Heart right ventricle (tissue), 16 donors: ENCODE measurements around the gene TOMM5. TPM values are rescaled to one million over a fixed set of nuclear protein-coding genes. Genes with fewer than 3 reads are reported as not detected.

Source experiments
- ATAC-seq, 8 donors: fragments of 200-7000 bp; cut with Tn5 transposase; one replicate each; pipeline ENCODE4 v1.9.1; 2020; ENCODE audit warnings: mild to moderate bottlenecking in 8 of 8, moderate library complexity in 8 of 8, moderate number of reproducible peaks in 1 of 8
- DNase-seq, 2 donors: peaks; one replicate each; pipeline ENCODE4 v3.0.0-alpha.2; 2020
- H3K27ac ChIP-seq, 10 donors: fragments of 200-600 bp; sonication (generic) in 2 of 10; one replicate each; pipeline versions ENCODE4 v1.5.0 to v1.8.0; 2020 to 2022; ENCODE audit warnings: mild to moderate bottlenecking in 3 of 10
- H3K27me3 ChIP-seq, 7 donors: fragments of 200-600 bp; one replicate each; pipeline ENCODE4 v1.8.0; 2021 to 2022; ENCODE audit warnings: mild to moderate bottlenecking in 2 of 7
- H3K36me3 ChIP-seq, 9 donors: fragments of 200-600 bp; sonication (generic) in 1 of 9; one replicate each; pipeline versions ENCODE4 v1.5.0 to v1.8.0; 2020 to 2022; ENCODE audit warnings: mild to moderate bottlenecking in 2 of 9
- H3K4me1 ChIP-seq, 9 donors: fragments of 200-600 bp; sonication (generic) in 1 of 9; one replicate each; pipeline versions ENCODE4 v1.5.0 to v1.8.0; 2020 to 2022; ENCODE audit warnings: mild to moderate bottlenecking in 4 of 9
- H3K4me3 ChIP-seq, 10 donors: fragments of 200-600 bp; sonication (generic) in 2 of 10; one replicate each; pipeline versions ENCODE4 v1.5.0 to v1.8.0; 2020 to 2022; ENCODE audit warnings: mild to moderate bottlenecking in 7 of 10, moderate library complexity in 2 of 10
- H3K9me3 ChIP-seq, 11 donors: fragments of 200-600 bp in 10 of 11; sonication (generic) in 2 of 11; one replicate each; pipeline versions ENCODE4 v1.5.0 to v1.8.0; 2013 to 2022; ENCODE audit warnings: mild to moderate bottlenecking in 2 of 11, control low read depth in 1 of 11, moderate library complexity in 1 of 11
- CTCF ChIP-seq, 9 donors: fragments of 200-600 bp; sonication (generic) in 2 of 9; IDR thresholded peaks; one replicate each; pipeline versions ENCODE4 v1.5.0 to v1.8.0; 2021 to 2022; ENCODE audit warnings: antibody characterized with exemption in 9 of 9, mild to moderate bottlenecking in 5 of 9, moderate library complexity in 1 of 9
- WGBS, 2 donors: extraction: QIAGEN DNeasy Blood & Tissue Kit; methylation state at CpG; one replicate each; pipeline ENCODE4 v1.1.7; 2013; ENCODE audit warnings: inconsistent platforms in 1 of 2; 5-methylcytosine and 5-hydroxymethylcytosine counted together
- intact Hi-C, 10 donors: fragments of 100-400 bp; cut with DNase I; formaldehyde crosslinking; loops; one replicate each; pipeline versions ENCODE4 v1.11.1 to v1.14.2; 2022
- polyA plus RNA-seq, 2 donors: library from polyadenylated mRNA; stranded (reverse); fragments of 200-250 nt; gene quantifications; one replicate each; pipeline ENCODE4 v1.2.3, GENCODE V29; 2013
- total RNA-seq, 10 donors: library from RNA; stranded (reverse); fragmentation: NEBNext Ultra II Directional in 3 of 10; extraction: Animal tissue kit (Norgen Biotek cat#: 25700) in 3 of 10; gene quantifications; one replicate each; pipeline versions ENCODE4 v1.2.1 to v1.2.4, GENCODE V29; 2021 to 2023
- donor health status: Arrhythmogenic right ventricular cardiomyopathy.
- donor health status: ischemic (EF 13 %, LVEDD 7.1; RV severe dilation, severe dysfunction).
- donor health status: healthy with polysubstance abuse.
- donor health status: DM: no; HTN: yes; CAD: no.
- donor health status: DM: no; HTN: no; CAD: no.
- donor health status: ischemic (EF 25% LVEDD 6.9; RV normal size, moderate dysfunction).
- donor health status: ischemic (EF 25% LVEDD 5.7; RV mildly dilated, moderate dysfunction).
- donor health status: healthy.
- donor health status: DM: yes; HTN: yes; CAD: no.
- donor health status: Ischemic cardiomyopathy.
- donor health status: ischemic (EF 35%, LVEDD 5.7; RV mildly dilated, moderate dysfunction).
- donor health status: nonischemic (EF 11% LVEDD 7.7; RV severe dilation, severe dysfunction).
- donor health status: DM: yes; HTN: yes; CAD: no.
- donor health status: PGD.
- donor health status: ischemic (EF 29% LVEDD 5.4; RV normal size, mild dysfunction).
- donor health status: nonischemic (EF 23%, LVEDD 6.1; RV moderate dilation, normal function).

Gene TOMM5
- total and polyA plus RNA-seq, 12 donors, result 45.7 to 145 (median 52.8) TPM

GRCh38 chr9:37563806-37564513, 28.4 kb downstream of the TOMM5 start:
- WGBS, 2 donors, result 64 to 76% methylated on average over 3 of the region's 3 CpGs
- Histone ChIP-seq H3K4me1 (no peaks in the 10 kb centered on the region), H3K27me3 (no peaks in the 10 kb centered on the region), H3K27ac (no peak overlapping the region), H3K4me3 (no peak overlapping the region), H3K36me3 (no peaks in the 10 kb centered on the region), H3K9me3 (peaks cover 0 to 6% (median 0%) of the 10 kb centered on the region in 11 donors)
- DNase-seq (no peak), ATAC-seq (no peak)
- intact Hi-C loops, result loop anchor here in 1 of 10 donors (2.0 kb wide), 1 partner anchor 75 kb away; no protein-coding TSS in a partner anchor
- TF ChIP-seq CTCF (IDR thresholded peaks at IDR 0.05), result no peak

- no peaks in the 10 kb centered on the region for H3K27me3 ChIP-seq
- no peak overlapping the region for H3K4me3 ChIP-seq
- no peak for TF ChIP-seq CTCF (IDR thresholded peaks at IDR 0.05)
- no peak for DNase-seq
- intact Hi-C loops, result no loop called here
- H3K36me3 ChIP-seq, result no peaks in the 10 kb centered on the region
- peaks cover 0 to 6% (median 0%) of the 10 kb centered on the region in 11 donors for H3K9me3 ChIP-seq
- no peaks in the 10 kb centered on the region for H3K4me1 ChIP-seq
- ATAC-seq, result no peak
- 96 to 97% methylated on average over 1 of the region's 1 CpG for WGBS, 2 donors
- no peak overlapping the region for H3K27ac ChIP-seq
Measured at GRCh38 chr9:37562826-37563225, 29.6 kb downstream of the TOMM5 start.

- H3K9me3 ChIP-seq, result peaks cover 0 to 6% (median 0%) of the 10 kb centered on the region in 11 donors
- intact Hi-C loops, result no loop called here
- TF ChIP-seq CTCF (IDR thresholded peaks at IDR 0.05), result no peak
- no peak for ATAC-seq
- H3K4me3 ChIP-seq, result no peak overlapping the region
- no peak overlapping the region for H3K27ac ChIP-seq
- DNase-seq, result no peak
- H3K36me3 ChIP-seq, result no peaks in the 10 kb centered on the region
- WGBS, 2 donors, result 79 to 82% methylated on average over 2 of the region's 2 CpGs
- no peaks in the 10 kb centered on the region for H3K27me3 ChIP-seq
- no peaks in the 10 kb centered on the region for H3K4me1 ChIP-seq
Measured at GRCh38 chr9:37561682-37562081, 30.7 kb downstream of the TOMM5 start.

GRCh38 chr9:37559855-37560592, 32.4 kb downstream of the TOMM5 start:
- H3K36me3 ChIP-seq, result no peaks in the 10 kb centered on the region
- TF ChIP-seq CTCF (IDR thresholded peaks at IDR 0.05), result no peak
- H3K4me1 ChIP-seq, result no peaks in the 10 kb centered on the region
- intact Hi-C loops, result no loop called here
- H3K27me3 ChIP-seq, result no peaks in the 10 kb centered on the region
- H3K4me3 ChIP-seq, result no peak overlapping the region
- DNase-seq (no peak), ATAC-seq (no peak)
- H3K9me3 ChIP-seq, result peaks cover 0 to 3% (median 0%) of the 10 kb centered on the region in 11 donors
- 96 to 99% methylated on average over 5 of the region's 5 CpGs for WGBS, 2 donors
- no peak overlapping the region for H3K27ac ChIP-seq
